DMS153 (cell line): ENCODE results near the gene DNAJC4.

ENCODE experiments used
- DNase-seq: peaks from one replicate; lab custom pipeline; 2025; lab: John Stamatoyannopoulos, UW

DNAJC4 gene

DNA sequence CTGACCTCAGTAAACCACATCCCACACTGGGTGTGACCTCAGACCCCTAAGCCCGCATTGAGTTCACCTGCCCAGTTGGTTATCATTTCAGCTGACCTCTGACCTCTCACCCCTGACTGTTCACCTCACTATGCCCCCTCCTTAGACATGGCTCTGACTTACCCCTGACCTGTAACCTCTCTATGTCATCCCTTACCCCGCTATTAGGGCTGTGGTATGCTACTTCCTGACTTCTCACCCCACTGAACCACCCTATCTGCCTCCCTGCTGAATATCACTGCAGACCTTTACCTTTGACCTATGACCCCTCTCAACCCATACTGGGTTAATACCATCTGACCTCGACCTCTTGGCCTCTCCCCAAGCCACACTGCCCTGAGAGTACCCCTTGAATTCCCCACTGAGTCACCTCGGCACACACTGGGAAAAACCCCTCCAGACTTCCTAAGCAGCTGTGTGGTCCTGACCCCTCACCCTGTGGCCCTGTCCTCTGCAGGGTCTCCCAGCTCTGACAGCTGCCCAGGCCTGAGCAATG is 29.3 kb downstream of the DNAJC4 start:
- no peak for DNase-seq

- no peak for DNase-seq
Observed at GRCh38 chr11:64260147-64260708, 29.9 kb downstream of the DNAJC4 start.

- no peak for DNase-seq
Observed at GRCh38 chr11:64261556-64262080, 31.3 kb downstream of the DNAJC4 start.

- no peak for DNase-seq
Observed at GRCh38 chr11:64262271-64263002, 32.1 kb downstream of the DNAJC4 start.

GRCh38 chr11:64263021-64263946 is 32.9 kb downstream of the DNAJC4 start:
- no peak for DNase-seq

GRCh38 chr11:64263947-64264317 is 33.6 kb downstream of the DNAJC4 start:
- DNase-seq = no peak

GRCh38 chr11:64264371-64264852 is 34.1 kb downstream of the DNAJC4 start:
- DNase-seq = no peak

GRCh38 chr11:64265176-64266160 is 35.1 kb downstream of the DNAJC4 start:
- no peak for DNase-seq

- DNase-seq = no peak
Observed at GRCh38 chr11:64266339-64266738, 36.0 kb downstream of the DNAJC4 start.

GRCh38 chr11:64267207-64267945 is 37.0 kb downstream of the DNAJC4 start:
- no peak for DNase-seq

- no peak for DNase-seq
Observed at GRCh38 chr11:64268025-64268892, 37.9 kb downstream of the DNAJC4 start.

GRCh38 chr11:64268893-64269539 is 38.7 kb downstream of the DNAJC4 start:
- no peak for DNase-seq

DNA sequence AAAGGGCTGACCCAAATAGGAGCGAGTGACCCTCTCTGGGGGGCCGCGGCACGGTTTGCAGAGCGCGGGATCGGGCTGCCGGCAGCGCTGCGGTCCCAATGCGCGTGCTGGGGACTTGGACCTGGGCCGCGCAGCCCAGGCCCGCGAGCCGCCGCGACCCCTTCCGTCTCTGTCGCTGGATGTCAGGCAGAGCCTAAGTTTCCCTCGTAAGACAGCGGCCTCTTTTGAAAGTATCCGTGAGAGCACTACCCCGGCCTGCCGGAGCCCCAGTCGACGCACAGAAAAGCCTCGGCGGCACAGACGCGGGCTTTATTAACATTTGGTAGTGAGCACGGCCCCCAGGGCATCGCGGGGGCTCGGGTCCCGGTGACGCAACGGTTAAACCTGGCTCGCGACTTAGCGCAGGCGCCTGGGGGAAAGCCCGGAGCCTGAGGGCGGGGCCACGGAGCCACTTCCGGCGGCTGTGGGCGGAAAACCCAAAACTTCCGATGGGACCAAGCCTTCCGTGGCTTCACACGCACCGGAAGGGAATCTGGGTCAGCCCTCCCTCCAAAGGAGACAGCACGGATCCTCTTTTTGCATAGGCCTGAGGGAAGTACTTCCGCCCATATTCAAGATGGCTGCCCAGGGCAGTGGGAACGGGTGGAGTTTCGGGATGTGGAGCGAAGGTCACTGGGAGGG is 39.3 kb downstream of the DNAJC4 start:
- peak; percentile 99 for DNase-seq

DNA sequence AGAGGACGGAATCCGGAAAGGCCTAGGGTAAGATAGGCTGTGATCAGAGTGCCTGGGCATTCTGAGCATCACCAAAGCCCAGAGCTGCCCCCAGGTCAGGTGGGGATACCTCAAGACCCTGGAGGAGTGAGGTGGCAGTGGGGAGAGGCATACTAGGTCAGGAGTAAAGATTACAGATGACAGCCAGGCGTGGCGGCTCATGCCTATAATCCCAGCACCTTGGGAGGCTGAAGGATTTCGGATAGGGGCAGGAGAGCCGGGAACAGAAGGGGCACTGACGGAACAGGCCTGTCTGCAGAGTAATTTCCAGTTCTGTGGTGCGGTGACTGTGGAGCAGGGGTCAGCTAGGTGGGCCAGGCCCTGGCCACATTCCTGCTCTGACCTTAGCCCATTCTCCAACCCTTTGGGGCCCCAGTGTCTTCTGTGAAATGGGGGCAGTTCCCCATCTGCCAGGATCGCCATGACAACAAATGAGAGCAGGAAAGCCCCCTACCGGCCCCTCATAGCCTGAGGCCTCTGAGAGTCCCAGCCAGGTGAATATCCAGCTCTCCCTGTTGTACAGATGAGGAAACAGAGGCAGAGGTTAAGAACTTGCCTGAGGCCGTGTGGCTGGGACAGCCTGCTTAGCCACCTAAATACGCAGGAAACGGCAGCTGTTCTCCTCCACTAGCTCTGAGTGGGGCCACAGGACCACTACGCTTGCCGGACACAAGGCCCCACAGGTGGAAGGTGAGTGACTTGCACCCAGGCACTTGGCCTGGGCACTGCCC is 44.9 kb downstream of the DNAJC4 start:
- no peak for DNase-seq

DNA sequence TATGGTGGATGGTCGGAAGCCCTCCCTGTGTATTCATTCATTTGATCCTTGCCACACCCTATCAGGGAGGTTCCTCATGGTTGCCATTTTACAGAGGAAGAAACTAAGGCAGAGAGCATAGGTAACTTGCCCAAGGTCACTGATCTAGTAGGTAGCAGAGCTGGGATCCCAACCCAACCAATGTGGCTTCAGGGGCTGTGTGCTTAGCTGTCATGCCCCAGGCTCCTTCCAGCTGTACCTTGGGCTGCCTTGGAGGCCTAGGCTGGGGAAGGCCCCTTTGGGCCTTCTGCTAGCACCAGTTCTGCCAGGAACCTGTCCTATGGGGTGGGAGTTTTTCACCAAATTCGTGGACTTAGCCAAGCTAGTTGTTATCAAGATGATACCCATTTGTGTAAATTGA is 45.5 kb downstream of the DNAJC4 start:
- DNase-seq = no peak

- DNase-seq = no peak
Observed at GRCh38 chr11:64276653-64277431, 46.5 kb downstream of the DNAJC4 start.
